SIG-M5 (cell line): ENCODE data around the gene LRRC36.

ENCODE experiments used
- DNase-seq: peaks from one replicate; lab custom pipeline; 2025; lab: John Stamatoyannopoulos, UW

LRRC36 gene

GRCh38 chr16:67389911-67390815 is 63.5 kb downstream of the LRRC36 start:
- DNase-seq, result peak; percentile 20

DNA sequence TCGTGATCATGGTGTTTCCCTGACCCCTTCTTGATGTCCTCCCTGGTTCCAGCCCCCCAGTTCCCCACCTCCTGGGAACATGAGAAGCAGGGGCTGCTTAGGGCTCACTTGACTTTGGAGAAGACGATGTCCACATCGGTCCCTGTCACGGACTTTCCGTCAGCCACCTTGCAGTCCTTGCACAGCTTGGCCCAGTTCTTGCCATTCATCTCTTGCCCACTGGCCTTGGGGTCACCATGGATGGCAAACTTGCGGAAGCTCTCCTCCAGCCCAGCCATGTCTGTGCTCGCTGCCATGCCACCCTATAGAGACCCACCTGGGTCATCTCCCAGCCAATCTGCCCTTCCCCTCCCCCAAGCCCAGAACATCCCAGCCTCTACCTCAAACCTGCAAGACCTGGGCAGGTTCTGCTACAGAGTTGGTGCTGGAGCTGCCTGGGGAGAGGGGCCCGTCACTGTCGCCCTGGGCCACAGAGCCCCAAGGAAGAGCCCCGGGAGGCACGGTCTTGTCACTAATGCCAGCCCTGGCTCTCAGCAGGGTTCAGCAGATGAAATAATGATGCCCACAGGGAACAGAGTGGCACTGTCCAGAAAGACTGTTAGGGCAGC is 64.3 kb downstream of the LRRC36 start:
- no peak for DNase-seq

DNA sequence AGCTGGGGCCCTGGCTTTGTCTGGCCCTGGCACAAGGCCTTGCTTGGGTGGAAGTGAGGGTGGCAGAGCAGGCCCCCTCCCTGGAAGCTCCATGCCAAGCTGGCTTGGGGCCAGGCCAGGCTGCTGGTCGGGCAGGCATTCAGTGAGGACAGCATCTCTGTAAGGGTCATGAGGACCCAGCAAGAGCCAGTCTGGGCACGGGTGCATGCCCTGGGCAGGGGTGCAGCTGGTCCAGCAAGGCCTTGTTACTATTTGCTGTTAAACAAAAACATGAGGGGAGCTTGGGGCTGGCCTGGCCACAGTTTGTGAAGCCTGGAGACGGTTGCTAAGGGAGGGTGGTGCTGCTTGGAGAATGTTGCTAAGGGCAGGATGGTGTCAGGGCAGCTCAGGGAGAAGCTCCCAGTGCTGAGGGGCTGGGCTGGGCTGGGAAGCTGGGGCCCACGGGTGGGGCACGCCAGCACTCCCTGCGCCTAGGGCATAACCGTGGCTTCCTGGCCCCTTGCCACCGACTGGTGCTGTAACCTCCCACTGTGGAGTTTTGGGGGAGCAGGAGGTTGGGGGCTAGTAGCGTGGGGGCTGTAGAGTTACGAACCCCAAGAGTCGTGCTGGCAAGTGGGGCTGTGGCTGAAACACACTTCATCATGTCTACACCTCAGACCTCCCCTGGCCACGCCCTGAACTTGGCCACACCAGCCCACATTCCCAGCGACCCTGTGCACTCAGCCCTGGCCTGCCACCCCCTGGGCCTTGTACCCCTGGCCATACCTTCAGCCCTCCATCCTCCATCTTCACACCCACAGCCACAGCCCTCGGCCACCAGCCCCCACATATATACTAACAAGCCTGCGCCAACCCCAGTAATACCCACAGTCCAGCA is 65.0 kb downstream of the LRRC36 start:
- DNase-seq, result no peak

GRCh38 chr16:67392301-67393059 is 65.9 kb downstream of the LRRC36 start:
- no peak for DNase-seq

DNA sequence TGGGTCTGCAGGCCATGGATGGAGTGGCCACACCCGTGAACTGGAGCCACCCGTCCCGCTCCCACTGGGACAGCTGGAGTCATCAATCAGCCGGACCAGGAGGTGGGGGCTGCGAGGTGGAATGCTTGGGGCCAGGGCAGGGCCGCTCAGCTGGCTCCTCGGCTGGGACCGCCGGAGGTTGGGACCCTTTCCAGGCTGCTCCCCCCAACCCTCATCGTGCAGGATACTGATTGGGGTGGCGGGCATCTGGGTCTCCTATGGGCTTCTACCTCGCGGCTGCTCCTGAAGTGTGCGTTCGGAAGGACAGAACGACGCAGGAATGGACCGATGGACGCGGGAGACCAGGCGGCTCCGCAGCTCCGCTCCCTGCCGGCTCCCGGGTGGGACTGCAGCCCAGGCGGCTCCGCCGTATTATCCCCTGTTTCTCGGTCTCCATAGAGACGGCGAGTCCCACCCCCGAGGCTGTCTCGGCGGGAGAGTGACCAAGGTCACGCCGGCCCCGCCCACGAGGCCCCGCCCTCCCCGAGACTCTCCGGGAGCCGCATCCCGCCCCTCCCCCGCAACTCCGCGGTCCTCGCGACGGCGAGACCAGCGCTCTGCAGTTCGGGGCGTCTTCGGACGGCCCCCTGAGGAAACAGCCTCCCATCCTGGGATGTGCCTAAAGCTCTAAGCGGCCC is 66.6 kb downstream of the LRRC36 start, which contains the start of gene TPPP3:
TPPP3 (minus strand) TSS at position 388 of the 677 bp plus-strand sequence. CDS start 2,387 bp downstream, outside the sequence.
- DNase-seq, result no peak

GRCh38 chr16:67393788-67394154 is 67.2 kb downstream of the LRRC36 start:
- no peak for DNase-seq

- DNase-seq, result no peak
Observed at GRCh38 chr16:67394155-67395104, 67.8 kb downstream of the LRRC36 start.

GRCh38 chr16:67395105-67395457 is 68.5 kb downstream of the LRRC36 start:
- no peak for DNase-seq

DNA sequence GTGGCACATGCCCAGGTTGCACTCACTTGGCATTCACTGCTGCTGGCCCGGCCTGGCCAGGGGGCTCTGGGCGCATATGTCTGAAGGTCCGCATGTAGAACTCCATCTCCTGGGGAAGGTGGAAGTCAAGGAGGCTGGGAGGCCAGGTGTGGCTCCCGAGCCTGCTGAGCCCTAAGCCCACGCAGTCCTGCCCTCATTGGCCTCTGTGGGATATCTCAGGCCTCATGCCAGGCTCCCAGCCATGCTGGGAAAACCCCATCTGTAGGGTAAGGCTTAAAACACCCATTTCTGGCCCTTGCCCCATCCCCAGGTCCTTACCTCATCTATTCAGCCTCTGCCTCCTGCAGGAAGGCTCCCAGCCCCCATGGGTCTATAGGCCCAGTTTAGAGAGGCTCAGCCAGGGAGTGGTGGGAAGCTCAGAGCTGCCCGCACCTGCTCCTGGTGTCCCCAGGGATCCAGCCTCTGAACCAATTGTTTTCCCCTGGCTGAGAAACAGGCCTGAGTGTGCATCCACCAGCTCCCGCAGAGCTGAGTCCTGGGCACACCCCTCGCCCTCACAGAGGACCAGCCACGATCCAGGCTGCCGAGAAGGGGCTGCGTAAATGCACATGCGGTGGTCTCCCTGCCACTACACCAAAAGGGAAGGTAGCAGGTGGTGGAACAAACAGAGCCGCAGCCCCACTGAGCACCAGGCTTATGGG is 69.0 kb downstream of the LRRC36 start:
- no peak for DNase-seq

DNA sequence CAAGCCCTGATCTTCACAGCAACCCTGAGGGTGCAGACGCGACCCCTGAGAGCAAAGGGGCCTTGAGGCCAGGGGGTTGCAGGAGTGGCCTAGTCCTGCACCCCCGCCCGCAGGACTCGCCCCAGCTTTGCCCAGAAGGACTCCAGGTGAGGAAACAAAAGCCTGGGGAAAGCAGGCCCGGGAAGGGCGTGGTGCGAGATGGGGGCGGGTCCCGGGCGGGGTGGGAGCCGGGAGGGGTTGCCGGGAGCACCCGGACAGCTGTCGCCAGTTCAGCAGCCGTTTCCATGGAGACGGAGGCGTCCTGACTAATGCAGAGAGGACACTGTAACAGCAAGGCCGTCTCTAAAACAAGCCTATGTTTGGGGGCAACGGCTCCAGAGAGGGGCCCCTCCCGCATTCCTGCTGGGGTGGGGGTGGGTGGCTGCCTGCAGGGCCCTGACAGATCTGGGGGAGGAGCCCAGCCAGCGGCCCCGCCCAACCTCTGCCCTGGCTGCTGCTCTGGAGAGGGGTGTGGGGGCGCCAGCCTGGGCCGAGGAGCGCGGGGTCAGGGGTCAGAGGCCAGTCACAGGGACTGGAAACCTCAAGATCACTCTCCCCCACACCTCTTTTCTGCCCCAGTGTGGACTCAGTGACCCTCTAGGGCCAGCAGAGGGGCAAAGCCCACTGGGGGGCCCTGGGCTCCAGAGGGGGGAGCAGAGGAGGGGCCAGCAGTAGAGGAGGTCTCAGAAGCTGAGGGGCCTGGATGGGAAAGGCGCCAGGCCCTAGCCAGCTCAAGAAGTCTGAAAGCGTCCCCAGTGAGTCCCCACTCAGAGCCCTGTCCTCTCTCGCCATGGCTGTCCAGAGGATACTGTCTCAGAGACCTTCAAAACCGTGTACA is 69.8 kb downstream of the LRRC36 start:
- DNase-seq, result no peak

- no peak for DNase-seq
Observed at GRCh38 chr16:67397036-67397801, 70.6 kb downstream of the LRRC36 start.

DNA sequence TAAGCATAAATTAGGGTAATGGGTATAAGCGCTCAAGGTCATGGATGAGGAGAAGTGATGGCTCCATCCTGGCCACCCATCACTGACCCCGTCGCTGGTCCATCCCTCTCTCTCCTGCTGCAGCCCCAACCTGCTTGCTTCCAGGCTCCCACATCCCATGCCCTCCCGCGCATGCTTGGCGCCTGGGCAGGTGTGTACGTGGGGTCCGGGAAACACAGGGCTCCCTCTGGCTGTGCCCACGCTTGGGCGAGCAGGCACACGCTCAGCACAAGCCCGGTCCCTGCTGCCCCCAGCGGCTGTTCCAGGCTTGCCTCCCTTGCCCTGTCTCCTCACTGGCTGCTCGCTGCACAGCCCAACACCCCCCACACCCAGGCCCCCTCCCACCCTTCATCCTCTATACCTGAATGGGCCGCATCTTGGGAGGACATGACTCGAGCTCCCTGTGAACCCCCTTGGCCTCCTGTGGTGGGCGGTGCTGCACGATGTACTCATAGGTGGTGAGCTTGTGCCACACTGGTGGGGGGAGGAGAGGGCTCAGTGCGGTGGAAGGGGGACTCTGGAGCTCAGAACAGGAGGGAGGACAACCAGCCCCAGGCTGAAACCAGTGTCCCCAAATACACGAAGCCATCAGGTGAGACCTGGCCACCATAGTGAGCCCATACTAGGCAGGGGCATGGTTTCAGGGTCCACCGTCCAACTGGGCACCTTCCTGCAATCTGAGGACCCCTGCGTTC is 71.4 kb downstream of the LRRC36 start:
- DNase-seq, result no peak

- no peak for DNase-seq
Observed at GRCh38 chr16:67398546-67399217, 72.1 kb downstream of the LRRC36 start.

GRCh38 chr16:67399218-67399733 is 72.7 kb downstream of the LRRC36 start:
- no peak for DNase-seq

GRCh38 chr16:67399749-67400704 is 73.4 kb downstream of the LRRC36 start:
- DNase-seq, result no peak
